ENCODE results near the gene LBX1.

LBX1 gene

GRCh38 chr10:101241840-101242707, 12.8 kb upstream of the LBX1 start:
- DNase-seq: no peak

- no peak for DNase-seq
These were observed 9.5 kb upstream of the LBX1 start for GRCh38 chr10:101238732-101239105.

GRCh38 chr10:101237982-101238731, 8.9 kb upstream of the LBX1 start:
- DNase-seq: no peak

- DNase-seq: no peak
These were observed 8.1 kb upstream of the LBX1 start for GRCh38 chr10:101237081-101237981.

GRCh38 chr10:101236376-101237080, 7.3 kb upstream of the LBX1 start:
- DNase-seq: no peak

GRCh38 chr10:101235766-101236165, 6.5 kb upstream of the LBX1 start:
- no peak for DNase-seq

GRCh38 chr10:101234333-101234732, 5.1 kb upstream of the LBX1 start:
- DNase-seq: no peak

- DNase-seq: no peak
These were observed 4.6 kb upstream of the LBX1 start for GRCh38 chr10:101233863-101234262.

GRCh38 chr10:101233443-101233842, 4.2 kb upstream of the LBX1 start:
- DNase-seq: no peak

- DNase-seq: no peak
These were observed 2.8 kb upstream of the LBX1 start for GRCh38 chr10:101231912-101232689.

- no peak for DNase-seq
These were observed 1.8 kb upstream of the LBX1 start for GRCh38 chr10:101231092-101231491.

- DNase-seq: no peak
These were observed 1.1 kb upstream of the LBX1 start for GRCh38 chr10:101230183-101230917.

- no peak for DNase-seq
These were observed 347 bp downstream of the LBX1 start for GRCh38 chr10:101228966-101229265.

- no peak for DNase-seq
These were observed 904 bp downstream of the LBX1 start for GRCh38 chr10:101228153-101228965.

- DNase-seq: no peak
These were observed 1.7 kb downstream of the LBX1 start for GRCh38 chr10:101227429-101228152.

- DNase-seq: no peak
These were observed 2.5 kb downstream of the LBX1 start for GRCh38 chr10:101226491-101227428.

GRCh38 chr10:101225846-101226421, 3.3 kb downstream of the LBX1 start:
- DNase-seq: no peak
